GM10847 (cell line): ENCODE measurements around the gene SORCS2.

ENCODE experiments used
- POLR2A ChIP-seq: IDR thresholded peaks from 2 replicates; pipeline ENCODE4 v1.6.1; 2011; ENCODE audit not compliant: insufficient read length; ENCODE audit errors: extremely low read depth

Gene SORCS2

GRCh38 chr4:7171191-7171900, 21.0 kb upstream of the SORCS2 start:
- TF ChIP-seq POLR2A, result no peak

- TF ChIP-seq POLR2A, result no peak
These were observed 19.8 kb upstream of the SORCS2 start for GRCh38 chr4:7172508-7172907.

- no peak for TF ChIP-seq POLR2A
These were observed 19.4 kb upstream of the SORCS2 start for GRCh38 chr4:7172946-7173345.

- TF ChIP-seq POLR2A, result no peak
These were observed 18.4 kb upstream of the SORCS2 start for GRCh38 chr4:7173841-7174449.

GRCh38 chr4:7179158-7179557, 13.2 kb upstream of the SORCS2 start:
- no peak for TF ChIP-seq POLR2A

GRCh38 chr4:7180938-7181337, 11.4 kb upstream of the SORCS2 start:
- TF ChIP-seq POLR2A, result no peak

GRCh38 chr4:7182616-7183015, 9.7 kb upstream of the SORCS2 start:
- no peak for TF ChIP-seq POLR2A

GRCh38 chr4:7183161-7183560, 9.2 kb upstream of the SORCS2 start:
- no peak for TF ChIP-seq POLR2A

- TF ChIP-seq POLR2A, result no peak
These were observed 8.4 kb upstream of the SORCS2 start for GRCh38 chr4:7183780-7184460.

- TF ChIP-seq POLR2A, result no peak
These were observed 6.8 kb upstream of the SORCS2 start for GRCh38 chr4:7185487-7186030.

GRCh38 chr4:7186031-7186430, 6.3 kb upstream of the SORCS2 start:
- no peak for TF ChIP-seq POLR2A

GRCh38 chr4:7186516-7187167, 5.7 kb upstream of the SORCS2 start:
- TF ChIP-seq POLR2A, result no peak

GRCh38 chr4:7187168-7187535, 5.2 kb upstream of the SORCS2 start:
- TF ChIP-seq POLR2A, result no peak

GRCh38 chr4:7187691-7188090, 4.6 kb upstream of the SORCS2 start:
- no peak for TF ChIP-seq POLR2A

- TF ChIP-seq POLR2A, result no peak
These were observed 3.3 kb upstream of the SORCS2 start for GRCh38 chr4:7189066-7189465.
